ENCODE results near the gene DHRS3.

The DHRS3 gene

GRCh38 chr1:12537906-12538461 is 80.0 kb downstream of the DHRS3 start:
- no peaks in the 10 kb centered on the region for H3K79me2 ChIP-seq (ENCODE audit: low read length)
- no peaks in the 10 kb centered on the region for H4K20me1 ChIP-seq (ENCODE audit: insufficient read depth, low read length)
- no peak overlapping the region for H3K9ac ChIP-seq (ENCODE audit: low read length)
- no peaks in the 10 kb centered on the region for H3K36me3 ChIP-seq (replicated peaks; ENCODE audit: low read depth, low read length)
- H3K27ac ChIP-seq (ENCODE audit: low read length): no peak overlapping the region
- no peaks in the 10 kb centered on the region for H3K9me3 ChIP-seq (ENCODE audit: insufficient read depth, low read length)
- TF ChIP-seq EZH2phosphoT487 (IDR thresholded peaks at IDR 0.05; ENCODE audit: low read depth): no peak
- no peak for TF ChIP-seq CTCF (IDR thresholded peaks at IDR 0.05; ENCODE audit: low read depth, low read length)
- no peak overlapping the region for H3K4me2 ChIP-seq (ENCODE audit: low read length)
- no peaks in the 10 kb centered on the region for H3K4me1 ChIP-seq (ENCODE audit: low read length)
- no peaks in the 10 kb centered on the region for H3K27me3 ChIP-seq (ENCODE audit: low read depth, low read length)
- H3K4me3 ChIP-seq (ENCODE audit: low read length): no peak overlapping the region
- no peak overlapping the region for H2AFZ ChIP-seq (ENCODE audit: low read depth, low read length)

GRCh38 chr1:12537294-12537693 is 80.7 kb downstream of the DHRS3 start:
- Histone ChIP-seq H3K4me2 (ENCODE audit: low read length) (no peak overlapping the region), H2AFZ (ENCODE audit: low read depth, low read length) (no peak overlapping the region), H3K4me3 (ENCODE audit: low read length) (no peak overlapping the region), H3K4me1 (ENCODE audit: low read length) (no peaks in the 10 kb centered on the region), H3K9ac (ENCODE audit: low read length) (no peak overlapping the region), H3K36me3 (replicated peaks; ENCODE audit: low read depth, low read length) (no peaks in the 10 kb centered on the region), H3K27ac (ENCODE audit: low read length) (no peak overlapping the region), H3K27me3 (ENCODE audit: low read depth, low read length) (no peaks in the 10 kb centered on the region), H3K9me3 (ENCODE audit: insufficient read depth, low read length) (no peaks in the 10 kb centered on the region), H3K79me2 (ENCODE audit: low read length) (no peaks in the 10 kb centered on the region), H4K20me1 (ENCODE audit: insufficient read depth, low read length) (no peaks in the 10 kb centered on the region)
- TF ChIP-seq EZH2phosphoT487 (IDR thresholded peaks at IDR 0.05; ENCODE audit: low read depth): no peak
- no peak for TF ChIP-seq CTCF (IDR thresholded peaks at IDR 0.05; ENCODE audit: low read depth, low read length)

GRCh38 chr1:12536023-12536639 is 81.9 kb downstream of the DHRS3 start:
- Histone ChIP-seq H2AFZ (ENCODE audit: low read depth, low read length) (no peak overlapping the region), H3K9ac (ENCODE audit: low read length) (no peak overlapping the region)

More at GRCh38 chr1:12536023-12536639, 81.9 kb downstream of the DHRS3 start:
- H4K20me1 ChIP-seq (ENCODE audit: insufficient read depth, low read length): no peaks in the 10 kb centered on the region
- H3K9me3 ChIP-seq (ENCODE audit: insufficient read depth, low read length): no peaks in the 10 kb centered on the region
- no peak overlapping the region for H3K4me2 ChIP-seq (ENCODE audit: low read length)
- H3K27ac ChIP-seq (ENCODE audit: low read length): no peak overlapping the region
- H3K79me2 ChIP-seq (ENCODE audit: low read length): no peaks in the 10 kb centered on the region
- TF ChIP-seq CTCF (IDR thresholded peaks at IDR 0.05; ENCODE audit: low read depth, low read length): no peak
- TF ChIP-seq EZH2phosphoT487 (IDR thresholded peaks at IDR 0.05; ENCODE audit: low read depth): no peak
- no peaks in the 10 kb centered on the region for H3K36me3 ChIP-seq (replicated peaks; ENCODE audit: low read depth, low read length)
- H3K27me3 ChIP-seq (ENCODE audit: low read depth, low read length): no peaks in the 10 kb centered on the region
- no peaks in the 10 kb centered on the region for H3K4me1 ChIP-seq (ENCODE audit: low read length)
- H3K4me3 ChIP-seq (ENCODE audit: low read length): no peak overlapping the region
